Stimulated activated CD8-positive, alpha-beta memory T cell treated with anti-CD3 and anti-CD28 coated beads, Interleukin-12 subunit alpha, Interleukin-12 subunit beta, amount 100 ng/mL, for 4 hours (primary cell): ENCODE data around the gene GATA2.

Experiments used
- DNase-seq: peaks from one replicate; pipeline ENCODE4 v3.0.0-alpha.2; 2020; ENCODE audit warnings: low read depth

The GATA2 gene

GRCh38 chr3:128432971-128433836, 59.8 kb downstream of the GATA2 start:
- no peak for DNase-seq

- DNase-seq = no peak
Observed at GRCh38 chr3:128432301-128432970, 60.6 kb downstream of the GATA2 start.

GRCh38 chr3:128431803-128432300, 61.1 kb downstream of the GATA2 start:
- no peak for DNase-seq

GRCh38 chr3:128430731-128431130, 62.3 kb downstream of the GATA2 start:
- no peak for DNase-seq

GRCh38 chr3:128430301-128430700, 62.7 kb downstream of the GATA2 start:
- no peak for DNase-seq

GRCh38 chr3:128429751-128430150, 63.2 kb downstream of the GATA2 start:
- DNase-seq = no peak
